NCI-H2227 (cell line): ENCODE measurements around the gene CNP.

Source experiments
- DNase-seq: peaks from one replicate; lab custom pipeline; 2025; ENCODE audit not compliant: unreplicated experiment; lab: John Stamatoyannopoulos, UW

Gene CNP

GRCh38 chr17:41941168-41941567, 25.4 kb upstream of the CNP start:
- no peak for DNase-seq

DNA sequence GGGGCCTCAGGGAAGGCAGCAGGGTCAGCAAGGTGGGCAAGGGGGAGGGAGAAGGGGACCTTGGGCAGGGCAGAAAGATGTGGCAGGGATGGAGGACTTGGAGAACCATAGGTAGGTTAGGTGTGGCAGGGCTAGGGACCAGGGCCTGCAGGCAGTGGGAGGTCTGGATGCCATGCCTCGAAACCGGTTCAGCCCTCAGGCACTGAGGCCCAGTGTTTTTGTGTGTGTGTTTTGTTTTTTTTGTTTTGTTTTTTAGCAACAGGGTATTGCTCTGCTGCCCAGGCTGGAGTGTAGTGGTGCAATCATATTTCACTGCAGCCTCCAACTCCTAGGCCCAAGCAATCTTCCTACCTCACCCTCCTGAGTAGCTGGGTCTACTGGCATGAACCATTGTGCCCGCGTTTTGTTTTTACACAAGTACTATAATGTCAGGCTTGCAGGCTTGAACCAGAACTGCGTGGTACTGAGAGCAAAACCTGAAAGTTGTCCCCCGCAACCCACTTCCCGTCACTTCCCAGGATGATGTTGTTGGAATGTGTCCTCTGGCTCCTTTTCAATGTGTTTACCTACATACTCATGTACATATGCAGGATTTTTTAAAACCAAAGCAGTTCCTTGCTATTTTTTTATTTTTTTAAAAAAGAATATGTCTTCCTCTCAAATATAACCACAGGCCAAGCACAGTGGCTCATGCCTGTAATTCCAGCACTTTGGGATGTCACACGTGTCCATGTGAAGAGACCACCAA, 23.8 kb upstream of the CNP start:
- DNase-seq: no peak

GRCh38 chr17:41943492-41943891, 23.1 kb upstream of the CNP start:
- DNase-seq: no peak

DNA sequence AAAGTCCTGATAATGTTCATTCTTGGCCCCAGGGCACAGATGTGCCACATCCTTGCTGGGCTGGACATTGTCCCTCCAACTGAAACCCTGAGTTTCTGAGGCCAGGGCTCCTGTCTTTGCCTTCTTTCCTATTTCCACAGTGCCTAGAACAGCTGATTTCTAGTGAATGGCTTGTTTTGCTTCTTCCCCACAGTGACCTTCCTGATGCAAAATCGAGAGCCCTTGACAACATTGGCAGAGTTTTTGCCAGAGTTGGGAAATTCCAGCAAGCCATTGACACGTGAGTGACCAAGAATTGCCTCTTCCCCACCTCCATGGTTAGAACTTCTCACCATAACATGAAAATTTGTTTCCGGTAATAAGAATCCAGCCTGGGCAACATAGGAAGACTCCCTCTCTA, 21.7 kb upstream of the CNP start:
- no peak for DNase-seq

- no peak for DNase-seq
These were observed 17.7 kb upstream of the CNP start for GRCh38 chr17:41948762-41949460.

- DNase-seq: no peak
These were observed 10.1 kb upstream of the CNP start for GRCh38 chr17:41956522-41956921.

GRCh38 chr17:41957031-41957868, 9.3 kb upstream of the CNP start:
- no peak for DNase-seq

- DNase-seq: no peak
These were observed 8.6 kb upstream of the CNP start for GRCh38 chr17:41957869-41958439.

GRCh38 chr17:41959030-41959335, 7.6 kb upstream of the CNP start:
- DNase-seq: no peak

GRCh38 chr17:41959336-41960095, 7.1 kb upstream of the CNP start:
- peak; percentile 27 for DNase-seq

- no peak for DNase-seq
These were observed 4.5 kb upstream of the CNP start for GRCh38 chr17:41962111-41962510.

- peak; percentile 79 for DNase-seq
These were observed 3.7 kb upstream of the CNP start for GRCh38 chr17:41962768-41963434.

DNA sequence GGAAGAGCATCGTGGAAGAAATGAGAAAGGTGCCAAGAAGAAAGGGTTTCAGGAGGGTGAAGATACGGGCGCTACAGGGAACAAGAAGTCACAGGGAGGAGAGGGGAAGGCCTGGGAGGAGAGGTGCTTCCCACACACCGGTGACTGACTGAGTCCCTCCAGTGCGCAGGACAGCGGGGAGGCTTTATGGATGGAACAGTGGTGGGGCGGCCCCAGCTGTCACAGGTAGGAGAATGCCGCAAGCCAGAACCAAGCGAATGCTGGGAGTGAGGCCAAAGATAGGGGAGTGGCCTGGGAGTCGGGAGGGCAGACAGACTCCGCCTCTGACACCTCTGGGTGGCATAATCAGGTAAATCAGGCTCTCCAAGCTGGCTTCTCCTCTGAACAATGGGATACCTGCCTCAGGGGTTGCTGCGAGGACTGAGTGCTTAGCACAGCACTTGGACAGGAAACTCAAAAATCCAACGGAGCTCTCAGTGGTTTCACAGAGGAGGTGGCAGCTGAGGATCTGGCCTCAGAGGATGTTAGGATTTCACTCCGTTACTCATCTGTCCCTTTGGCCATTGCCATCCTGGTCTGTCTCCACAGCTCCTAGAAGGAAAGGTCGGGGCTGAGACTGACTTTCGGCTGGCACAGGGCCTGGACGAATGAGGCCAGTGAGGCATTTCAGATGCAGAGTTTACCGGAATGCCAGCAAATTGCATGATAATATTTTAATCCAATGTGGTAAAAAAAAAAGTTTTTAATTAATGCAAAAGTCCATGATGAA, 717 bp upstream of the CNP start:
- DNase-seq: peak; percentile 82

DNA sequence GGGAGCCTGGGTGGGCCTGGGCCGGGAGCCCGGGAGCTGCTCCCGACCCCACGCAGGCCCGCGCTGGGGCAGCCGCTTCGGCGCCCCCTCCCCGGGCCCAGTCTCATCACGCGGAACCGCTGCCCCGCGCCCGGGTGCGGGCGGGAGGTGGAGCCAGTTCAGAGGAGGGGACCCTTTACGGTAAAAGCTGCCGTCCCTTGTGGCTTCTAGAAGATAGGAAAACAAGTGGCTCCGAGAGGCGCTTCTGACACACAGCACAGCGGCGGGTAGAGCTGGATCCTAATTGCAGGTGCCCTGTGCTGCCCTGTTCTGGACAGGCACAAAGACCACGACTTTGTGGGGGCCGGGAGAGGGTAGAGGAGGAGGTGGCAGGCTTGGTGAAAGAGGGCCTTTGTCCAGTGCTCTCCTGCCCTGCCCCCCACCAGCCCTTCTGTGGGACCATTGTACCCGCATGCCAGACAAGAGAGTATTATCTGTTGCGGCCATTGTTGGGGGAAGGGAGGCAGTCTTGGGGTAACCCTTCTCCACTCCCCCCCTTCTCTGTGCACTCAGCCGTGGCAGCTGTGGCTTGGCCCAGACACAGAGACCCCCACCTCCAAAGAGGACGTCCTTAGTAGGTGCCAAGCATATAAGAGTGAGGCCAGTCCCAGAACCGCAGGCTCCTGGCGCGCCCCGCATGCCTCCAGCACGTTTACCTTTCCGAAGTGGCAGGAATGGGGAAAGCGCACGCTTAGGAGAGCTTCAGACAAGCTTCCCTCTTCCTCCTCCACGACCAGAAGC, 736 bp downstream of the CNP start:
- DNase-seq: peak; percentile 66

- no peak for DNase-seq
These were observed 1.5 kb downstream of the CNP start for GRCh38 chr17:41967921-41968578.

DNA sequence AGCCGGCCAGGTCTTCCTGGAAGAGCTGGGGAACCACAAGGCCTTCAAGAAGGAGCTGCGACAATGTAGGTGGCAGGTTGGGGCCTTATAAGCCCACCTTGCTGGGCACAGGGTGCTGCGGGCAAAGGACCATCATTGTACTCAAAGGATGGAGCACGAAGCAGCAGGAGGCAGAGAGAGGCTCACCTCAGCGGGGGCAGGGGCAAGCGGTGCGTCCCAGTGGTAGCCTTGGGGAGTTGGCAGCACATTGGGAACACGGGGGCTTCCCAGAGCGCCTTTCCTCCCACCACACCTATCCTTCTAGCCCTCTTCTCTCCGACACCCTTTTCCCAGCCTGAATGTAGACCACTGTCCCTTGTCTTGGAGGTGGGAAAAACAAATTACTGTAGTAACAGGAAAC, 2.1 kb downstream of the CNP start:
- no peak for DNase-seq

DNA sequence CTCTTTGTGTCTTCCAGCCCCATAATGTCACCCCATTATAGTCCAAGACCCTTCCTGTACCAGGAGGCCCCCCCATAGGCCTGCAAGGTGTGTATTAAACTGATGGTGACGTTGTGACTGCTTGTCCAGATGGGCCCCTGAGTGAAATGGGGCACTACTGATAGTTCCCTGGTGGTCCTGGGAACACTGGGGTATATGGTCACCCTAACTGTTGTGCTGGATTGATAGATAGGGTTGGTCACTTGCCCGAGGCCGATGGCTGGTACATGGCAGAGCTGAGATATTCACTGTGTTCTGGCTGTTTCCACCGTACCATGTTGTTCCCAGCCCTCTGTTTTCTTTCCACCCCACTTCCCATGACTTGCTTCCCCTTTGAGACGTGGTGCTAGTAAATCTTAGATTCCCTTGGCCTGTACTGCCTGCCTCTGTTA, 4.3 kb downstream of the CNP start:
- no peak for DNase-seq
